ENCODE measurements around the gene THEM5.

The THEM5 gene

GRCh38 chr1:151833172-151833900, 20.2 kb downstream of the THEM5 start:
- H3K79me2 ChIP-seq (ENCODE audit: insufficient read depth, low read length) = no peaks in the 10 kb centered on the region
- H3K27ac ChIP-seq (ENCODE audit: low read length) = peak overlapping the region; percentile 26; the same call in 1 of the 2 replicates
- H4K20me1 ChIP-seq (ENCODE audit: insufficient read depth, low read length) = no peaks in the 10 kb centered on the region
- no peak for TF ChIP-seq EZH2 (IDR thresholded peaks at IDR 0.05; ENCODE audit: borderline replicate concordance, low read depth, low read length, severe bottlenecking)
- no peak for TF ChIP-seq CTCF (IDR thresholded peaks at IDR 0.05; ENCODE audit: borderline replicate concordance, extremely low read depth, low read length, poor library complexity, severe bottlenecking)
- DNase-seq = no peak
- no peak overlapping the region for H3K4me3 ChIP-seq (ENCODE audit: low read depth in 1 of 2, low read length in 2 of 2)
- no peak overlapping the region for H3K4me2 ChIP-seq (ENCODE audit: insufficient read depth, low read length)
- H3K9ac ChIP-seq (ENCODE audit: low read depth, low read length) = no peak overlapping the region
- H3K9me3 ChIP-seq (ENCODE audit: insufficient read depth, low read length, severe bottlenecking) = no peaks in the 10 kb centered on the region
- H3K27me3 ChIP-seq (ENCODE audit: insufficient read depth, low read length, poor library complexity) = no peaks in the 10 kb centered on the region
- peaks cover 65% of the 10 kb centered on the region for H3K4me1 ChIP-seq (ENCODE audit: insufficient read depth, low read length)
- no peaks in the 10 kb centered on the region for H3K36me3 ChIP-seq (ENCODE audit: insufficient read depth, low read length)
- no peak for ATAC-seq (ENCODE audit: insufficient read depth, low read depth)
- H2AFZ ChIP-seq (ENCODE audit: low read depth, low read length) = no peak overlapping the region

GRCh38 chr1:151832318-151832980, 21.1 kb downstream of the THEM5 start:
- Histone ChIP-seq H3K4me1 (ENCODE audit: insufficient read depth, low read length) (peaks cover 70% of the 10 kb centered on the region), H3K79me2 (ENCODE audit: insufficient read depth, low read length) (no peaks in the 10 kb centered on the region), H4K20me1 (ENCODE audit: insufficient read depth, low read length) (no peaks in the 10 kb centered on the region), H3K4me2 (ENCODE audit: insufficient read depth, low read length) (no peak overlapping the region), H3K36me3 (ENCODE audit: insufficient read depth, low read length) (no peaks in the 10 kb centered on the region), H3K27me3 (ENCODE audit: insufficient read depth, low read length, poor library complexity) (no peaks in the 10 kb centered on the region), H3K27ac (ENCODE audit: low read length) (peak overlapping the region; percentile 14), H3K9me3 (ENCODE audit: insufficient read depth, low read length, severe bottlenecking) (no peaks in the 10 kb centered on the region), H3K4me3 (ENCODE audit: low read depth in 1 of 2, low read length in 2 of 2) (no peak overlapping the region), H3K9ac (ENCODE audit: low read depth, low read length) (no peak overlapping the region), H2AFZ (ENCODE audit: low read depth, low read length) (no peak overlapping the region)
- no peak for TF ChIP-seq CTCF (IDR thresholded peaks at IDR 0.05; ENCODE audit: borderline replicate concordance, extremely low read depth, low read length, poor library complexity, severe bottlenecking)
- no peak for TF ChIP-seq EZH2 (IDR thresholded peaks at IDR 0.05; ENCODE audit: borderline replicate concordance, low read depth, low read length, severe bottlenecking)
- ATAC-seq (ENCODE audit: insufficient read depth, low read depth) (no peak), DNase-seq (no peak)

GRCh38 chr1:151831605-151832004, 21.9 kb downstream of the THEM5 start, which contains the start of gene RORC:
TSS of gene RORC (minus strand) at chr1:151831802. CDS start at chr1:151831764, 38 bp downstream.
- H3K4me1 ChIP-seq (ENCODE audit: insufficient read depth, low read length) = peaks cover 70% of the 10 kb centered on the region
- H3K79me2 ChIP-seq (ENCODE audit: insufficient read depth, low read length) = no peaks in the 10 kb centered on the region
- H2AFZ ChIP-seq (ENCODE audit: low read depth, low read length) = no peak within 1 kb of the TSS
- no peak for ATAC-seq (ENCODE audit: insufficient read depth, low read depth)
- no peaks in the 10 kb centered on the region for H4K20me1 ChIP-seq (ENCODE audit: insufficient read depth, low read length)
- no peak for DNase-seq
- no peak for TF ChIP-seq EZH2 (IDR thresholded peaks at IDR 0.05; ENCODE audit: borderline replicate concordance, low read depth, low read length, severe bottlenecking)
- TF ChIP-seq CTCF (IDR thresholded peaks at IDR 0.05; ENCODE audit: borderline replicate concordance, extremely low read depth, low read length, poor library complexity, severe bottlenecking) = no peak
- no peak within 1 kb of the TSS for H3K9ac ChIP-seq (ENCODE audit: low read depth, low read length)
- no peaks in the 10 kb centered on the region for H3K9me3 ChIP-seq (ENCODE audit: insufficient read depth, low read length, severe bottlenecking)
- H3K4me3 ChIP-seq (ENCODE audit: low read depth in 1 of 2, low read length in 2 of 2) = no peak within 1 kb of the TSS
- H3K27me3 ChIP-seq (ENCODE audit: insufficient read depth, low read length, poor library complexity) = no peaks in the 10 kb centered on the region
- no peak within 1 kb of the TSS for H3K4me2 ChIP-seq (ENCODE audit: insufficient read depth, low read length)
- H3K27ac ChIP-seq (ENCODE audit: low read length) = peak within 1 kb of the TSS; percentile 54
- no peaks in the 10 kb centered on the region for H3K36me3 ChIP-seq (ENCODE audit: insufficient read depth, low read length)
